IPS-18a (cell line): ENCODE data around the gene MYH14.
"Not testable (repeated sequence)": the region's sequence is repeated elsewhere in the genome, so short reads cannot be mapped to it uniquely, and the experiment has no call there.

ENCODE experiments used
- H3K27ac ChIP-seq: one replicate; pipeline ENCODE4 v1.5.1; 2013; ENCODE audit warnings: low read length
- H3K27me3 ChIP-seq: one replicate; pipeline ENCODE4 v1.6.1; 2013; ENCODE audit warnings: mild to moderate bottlenecking, low read length; ENCODE audit not compliant: control insufficient read depth, insufficient read depth
- H3K36me3 ChIP-seq: one replicate; pipeline ENCODE4 v1.6.1; 2013; ENCODE audit warnings: low read depth, low read length; ENCODE audit not compliant: control insufficient read depth
- H3K4me1 ChIP-seq: one replicate; pipeline ENCODE4 v1.6.1; 2013; ENCODE audit warnings: low read depth, low read length; ENCODE audit not compliant: control insufficient read depth
- H3K4me3 ChIP-seq: one replicate; pipeline ENCODE4 v1.5.1; 2013; ENCODE audit warnings: low read length
- H3K9ac ChIP-seq: one replicate; pipeline ENCODE4 v1.6.1; 2013; ENCODE audit warnings: mild to moderate bottlenecking, low read length, moderate library complexity
- H3K9me3 ChIP-seq: one replicate; pipeline ENCODE4 v1.6.1; 2013; ENCODE audit warnings: low read depth, low read length; ENCODE audit not compliant: control insufficient read depth

MYH14 gene

DNA sequence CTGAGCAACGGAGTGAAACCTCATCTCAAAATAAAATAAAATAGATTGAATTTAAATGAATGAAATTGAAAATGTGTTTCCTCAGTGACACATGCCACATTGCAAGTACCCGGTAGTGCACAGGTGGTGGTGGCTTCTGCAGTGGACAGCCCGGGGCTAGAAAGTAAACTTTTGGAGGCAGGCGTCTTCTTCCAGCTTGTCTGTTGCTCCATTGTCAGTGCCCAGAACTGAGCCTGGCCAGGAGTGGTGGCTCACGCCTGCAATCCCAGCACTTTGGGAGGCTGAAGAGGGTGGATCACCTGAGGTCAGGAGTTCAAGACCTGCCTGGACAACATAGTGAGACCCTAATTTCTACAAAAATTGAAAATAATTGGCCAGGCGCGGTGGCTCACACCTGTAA, 5.7 kb downstream of the MYH14 start:
- Histone ChIP-seq H3K27ac (no peak overlapping the region), H3K36me3 (no peaks in the 10 kb centered on the region), H3K4me3 (no peak overlapping the region), H3K9me3 (no peaks in the 10 kb centered on the region), H3K9ac (no peak overlapping the region), H3K27me3 (peaks cover 4% of the 10 kb centered on the region), H3K4me1 (peaks cover 3% of the 10 kb centered on the region)

GRCh38 chr19:50210425-50210824, 7.0 kb downstream of the MYH14 start:
- Histone ChIP-seq H3K27me3 (no peaks in the 10 kb centered on the region), H3K27ac (no peak overlapping the region), H3K36me3 (no peaks in the 10 kb centered on the region), H3K4me3 (no peak overlapping the region), H3K4me1 (peaks cover 12% of the 10 kb centered on the region), H3K9ac (no peak overlapping the region), H3K9me3 (no peaks in the 10 kb centered on the region)

- Histone ChIP-seq H3K36me3 (no peaks in the 10 kb centered on the region), H3K9me3 (no peaks in the 10 kb centered on the region), H3K4me1 (peaks cover 9% of the 10 kb centered on the region), H3K9ac (no peak overlapping the region), H3K27ac (no peak overlapping the region), H3K4me3 (no peak overlapping the region), H3K27me3 (no peaks in the 10 kb centered on the region)
Observed at GRCh38 chr19:50213925-50214324, 10.5 kb downstream of the MYH14 start.

DNA sequence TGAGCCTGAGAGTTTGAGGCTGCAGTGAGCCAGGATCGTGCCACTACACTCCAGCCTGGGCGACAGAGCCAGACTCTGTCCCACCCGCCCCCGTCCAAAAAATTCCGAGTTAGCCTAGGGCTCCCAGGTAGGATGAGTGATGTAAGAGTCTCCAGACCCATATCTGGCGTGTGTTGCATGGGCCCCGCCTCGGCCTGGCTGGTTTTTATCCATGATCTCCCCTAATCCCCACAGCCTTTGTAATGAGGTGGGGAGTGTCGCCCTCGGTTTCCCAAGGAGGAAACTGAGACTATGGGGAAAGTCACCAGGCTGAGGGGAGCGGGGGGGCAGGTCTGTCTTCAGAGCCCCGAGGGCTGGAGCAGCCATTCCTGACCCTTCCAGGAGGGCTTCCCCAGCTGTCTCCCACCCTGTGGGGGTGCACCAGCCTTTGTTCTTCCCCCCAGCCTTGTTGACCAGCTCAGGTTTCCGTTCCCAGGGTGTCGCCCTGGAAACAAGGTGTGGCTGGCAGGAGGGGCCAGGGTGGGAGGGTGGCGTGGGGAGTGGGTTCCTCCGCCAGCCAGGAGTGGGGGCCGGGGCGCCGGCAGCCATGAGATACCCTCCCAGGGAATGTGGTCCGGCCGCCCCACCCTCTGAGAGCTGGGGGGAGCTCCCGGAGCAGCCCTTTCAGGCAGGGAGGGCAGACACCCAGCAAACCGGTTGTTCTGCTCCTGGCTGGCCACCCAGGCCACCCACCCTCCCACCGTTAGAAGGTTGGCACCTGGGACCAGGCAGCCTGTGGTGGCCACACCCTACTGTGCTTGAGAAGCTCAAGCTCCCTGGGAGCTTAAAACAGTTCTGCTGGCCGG, 11.5 kb downstream of the MYH14 start:
- Histone ChIP-seq H3K4me3 (no peak overlapping the region), H3K4me1 (peaks cover 9% of the 10 kb centered on the region), H3K36me3 (no peaks in the 10 kb centered on the region), H3K27ac (no peak overlapping the region), H3K9me3 (no peaks in the 10 kb centered on the region), H3K9ac (no peak overlapping the region), H3K27me3 (no peaks in the 10 kb centered on the region)

DNA sequence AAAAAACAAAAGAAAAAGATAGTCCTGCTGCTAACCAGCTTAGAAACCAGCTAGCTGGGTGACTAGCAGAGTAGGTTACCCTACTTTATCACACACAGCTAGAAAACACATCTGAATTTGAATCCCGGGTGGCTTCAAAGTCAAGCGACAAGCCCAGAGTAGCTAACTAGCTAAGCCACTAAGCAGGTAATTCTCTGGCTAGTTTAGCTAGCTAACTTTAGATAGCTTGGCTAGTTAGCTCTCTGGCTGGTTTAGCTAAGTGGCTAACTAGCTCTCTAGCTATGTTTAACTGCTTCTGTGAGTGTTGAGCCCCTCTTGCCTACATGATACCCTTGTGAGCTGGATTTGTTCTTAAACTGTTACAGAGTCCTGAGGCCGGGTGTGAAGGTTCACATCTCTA, 12.4 kb downstream of the MYH14 start:
- Histone ChIP-seq H3K9me3 (no peaks in the 10 kb centered on the region), H3K27me3 (no peaks in the 10 kb centered on the region), H3K36me3 (no peaks in the 10 kb centered on the region), H3K27ac (no peak overlapping the region), H3K9ac (no peak overlapping the region), H3K4me3 (no peak overlapping the region), H3K4me1 (peaks cover 9% of the 10 kb centered on the region)

DNA sequence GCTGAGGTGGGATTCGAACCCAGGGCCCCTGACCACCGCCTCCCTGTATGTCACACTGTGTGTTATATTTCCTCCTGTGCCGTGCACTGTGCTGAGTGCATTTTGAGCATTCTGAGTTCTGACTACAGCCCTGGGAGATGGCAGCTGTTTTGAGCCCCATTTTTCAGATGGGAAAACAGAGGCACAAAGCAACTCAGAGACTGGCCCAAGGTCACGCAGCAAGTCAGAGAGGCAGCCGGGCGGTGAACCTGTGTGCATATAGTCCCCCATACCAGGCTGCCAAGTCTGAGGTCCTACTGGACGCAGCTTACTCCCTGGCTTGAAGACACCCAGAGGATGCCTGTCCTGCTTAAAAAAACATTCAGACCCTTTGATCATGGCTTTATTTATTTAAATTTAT, 17.7 kb downstream of the MYH14 start:
- H3K27ac ChIP-seq, result no peak overlapping the region

DNA sequence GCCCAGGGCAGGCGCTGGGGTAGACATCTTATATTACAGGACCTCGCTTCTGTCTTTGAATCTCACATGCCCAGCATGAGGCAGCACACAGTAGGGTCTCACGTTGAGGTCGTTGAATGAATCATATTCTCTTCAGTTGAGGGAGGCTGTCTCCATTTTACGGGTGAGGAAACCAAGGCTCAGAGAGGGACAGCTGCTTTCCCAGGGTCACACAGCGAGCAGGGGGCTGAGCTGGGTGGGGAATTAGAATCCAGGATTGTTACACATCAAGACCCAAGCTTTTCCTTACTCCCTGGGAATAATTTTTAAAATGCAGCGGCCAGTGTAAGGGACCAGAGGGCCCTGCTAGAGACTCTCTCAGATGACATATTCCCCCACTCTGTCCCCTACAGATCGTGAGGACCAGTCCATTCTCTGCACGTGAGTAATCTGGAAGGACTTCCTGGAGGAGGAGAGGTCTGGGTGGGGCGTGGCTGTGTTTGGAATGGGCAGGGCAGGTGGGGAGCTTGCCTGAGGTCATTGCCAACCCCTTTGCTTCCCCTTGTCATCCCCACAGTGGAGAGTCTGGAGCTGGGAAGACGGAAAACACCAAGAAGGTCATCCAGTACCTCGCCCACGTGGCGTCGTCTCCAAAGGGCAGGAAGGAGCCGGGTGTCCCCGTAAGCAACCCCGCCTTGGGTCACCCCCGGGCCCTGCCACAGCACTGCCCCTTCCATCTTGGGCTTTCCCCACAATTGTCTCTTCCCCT, 19.4 kb downstream of the MYH14 start:
- Histone ChIP-seq H3K27me3 (no peaks in the 10 kb centered on the region), H3K27ac (no peak overlapping the region), H3K9me3 (no peaks in the 10 kb centered on the region), H3K4me1 (no peaks in the 10 kb centered on the region), H3K9ac (no peak overlapping the region), H3K4me3 (no peak overlapping the region), H3K36me3 (peaks cover 7% of the 10 kb centered on the region)

More for the DNA sequence above, 17.7 kb downstream of the MYH14 start:
- no peaks in the 10 kb centered on the region for H3K4me1 ChIP-seq
- H3K27me3 ChIP-seq, result no peaks in the 10 kb centered on the region
- no peak overlapping the region for H3K4me3 ChIP-seq
- peaks cover 7% of the 10 kb centered on the region for H3K36me3 ChIP-seq
- H3K9me3 ChIP-seq, result no peaks in the 10 kb centered on the region
- H3K9ac ChIP-seq, result no peak overlapping the region

GRCh38 chr19:50223439-50223716, 20.0 kb downstream of the MYH14 start:
- no peak overlapping the region for H3K9ac ChIP-seq
- no peaks in the 10 kb centered on the region for H3K4me1 ChIP-seq
- no peaks in the 10 kb centered on the region for H3K9me3 ChIP-seq
- no peak overlapping the region for H3K27ac ChIP-seq
- no peak overlapping the region for H3K4me3 ChIP-seq
- H3K27me3 ChIP-seq, result no peaks in the 10 kb centered on the region
- H3K36me3 ChIP-seq, result peaks cover 7% of the 10 kb centered on the region

DNA sequence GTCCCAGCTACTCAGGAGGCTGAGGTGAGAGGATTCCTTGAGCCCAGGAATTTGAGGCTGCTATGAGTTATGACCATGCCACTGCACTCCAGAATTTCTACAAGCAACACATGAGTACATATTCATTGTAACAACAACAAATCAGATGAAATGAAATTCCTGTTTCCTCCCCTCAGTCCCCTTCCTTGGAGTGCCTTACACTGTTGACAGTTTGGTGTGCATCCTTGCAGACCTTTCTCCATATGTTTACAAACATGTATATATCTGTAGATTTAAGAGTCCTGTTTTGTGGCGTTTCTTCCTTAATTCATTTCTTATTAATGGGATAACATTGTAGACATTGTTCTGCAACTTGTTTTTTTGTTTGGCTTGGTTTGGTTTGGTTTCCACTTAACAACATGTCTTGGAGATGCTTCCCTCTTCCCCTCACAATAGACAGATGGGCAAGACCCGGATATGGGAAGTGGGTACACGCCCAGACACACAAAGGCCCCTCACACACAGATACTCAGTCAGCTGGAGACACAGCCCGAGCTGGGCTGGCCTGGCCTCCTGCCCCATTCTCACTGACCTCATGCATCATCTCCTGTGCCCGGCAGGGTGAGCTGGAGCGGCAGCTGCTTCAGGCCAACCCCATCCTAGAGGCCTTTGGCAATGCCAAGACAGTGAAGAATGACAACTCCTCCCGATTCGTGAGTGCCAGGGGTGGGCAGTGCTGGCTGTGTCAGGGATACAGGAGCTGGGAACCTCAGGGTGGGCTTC, 21.7 kb downstream of the MYH14 start:
- no peak overlapping the region for H3K4me3 ChIP-seq
- H3K4me1 ChIP-seq, result no peaks in the 10 kb centered on the region
- no peaks in the 10 kb centered on the region for H3K27me3 ChIP-seq
- no peaks in the 10 kb centered on the region for H3K9me3 ChIP-seq
- H3K9ac ChIP-seq, result no peak overlapping the region
- peaks cover 7% of the 10 kb centered on the region for H3K36me3 ChIP-seq
- no peak overlapping the region for H3K27ac ChIP-seq

DNA sequence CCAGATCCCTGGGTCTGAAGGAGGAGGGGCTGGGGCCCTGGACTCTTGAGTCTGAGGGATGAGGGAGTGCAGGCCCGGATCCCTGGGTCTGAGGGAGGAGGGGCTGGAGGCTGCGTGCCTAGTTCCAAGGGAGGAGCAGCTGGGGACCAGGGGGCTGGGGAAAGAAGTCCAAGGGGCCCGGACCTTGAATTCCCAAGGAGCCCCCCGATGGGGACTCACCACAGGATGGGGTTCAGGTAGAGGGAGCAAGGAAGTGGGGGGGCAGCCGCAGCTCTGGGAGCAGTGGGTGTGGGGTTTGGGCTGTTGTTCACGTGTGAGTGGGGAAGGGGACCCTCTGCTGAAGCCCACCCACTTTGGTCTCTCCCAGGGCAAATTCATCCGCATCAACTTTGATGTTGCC, 23.1 kb downstream of the MYH14 start:
- H3K9me3 ChIP-seq, result no peaks in the 10 kb centered on the region
- H3K4me1 ChIP-seq, result no peaks in the 10 kb centered on the region

DNA sequence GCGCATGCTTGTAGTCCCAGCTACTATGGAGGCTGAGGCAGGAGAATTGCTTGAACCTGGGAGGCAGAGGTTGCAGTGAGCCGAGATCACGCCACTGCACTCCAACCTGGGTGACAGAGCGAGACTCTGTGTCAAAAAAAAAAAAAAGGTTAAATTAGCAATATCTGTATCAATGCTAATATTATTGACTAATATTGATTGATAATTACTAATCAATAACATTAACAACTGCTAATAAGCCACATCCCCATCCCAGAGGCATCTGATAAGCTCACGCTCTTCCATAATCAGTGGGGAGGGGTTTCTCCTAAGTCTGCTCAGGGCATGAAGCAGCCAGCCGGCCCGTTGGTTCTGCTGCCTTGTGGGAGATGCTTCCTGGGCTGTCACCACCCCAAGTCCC, 24.7 kb downstream of the MYH14 start:
- not testable (repeated sequence) for H3K36me3 ChIP-seq, H3K9ac ChIP-seq, H3K27me3 ChIP-seq, H3K4me1 ChIP-seq, H3K4me3 ChIP-seq, H3K27ac ChIP-seq, H3K9me3 ChIP-seq

More for the DNA sequence above, 23.1 kb downstream of the MYH14 start:
- peaks cover 7% of the 10 kb centered on the region for H3K36me3 ChIP-seq
- H3K27me3 ChIP-seq, result no peaks in the 10 kb centered on the region
- H3K27ac ChIP-seq, result no peak overlapping the region
- no peak overlapping the region for H3K9ac ChIP-seq
- H3K4me3 ChIP-seq, result no peak overlapping the region
